SU-DHL-6 (cell line): ENCODE results near the gene SMLR1.

ENCODE experiments used
- EZH2phosphoT487 ChIP-seq: fragments of 200-600 bp; sonication (generic), shearing (Covaris generic); conservative IDR thresholded peaks from 2 replicates; pipeline ENCODE4 v1.6.1; 2018; ENCODE audit warnings: mild to moderate bottlenecking, antibody characterized with exemption, low read length, moderate library complexity, mixed read lengths
- TF ChIP-seq, protein P1 (sequence below): fragments of 200-600 bp; sonication (generic); IDR thresholded peaks from one replicate; pipeline ENCODE4 v1.5.1; 2017; ENCODE audit warnings: antibody characterized with exemption, mild to moderate bottlenecking, low read length, moderate library complexity; ENCODE audit not compliant: insufficient read depth, poor library complexity, severe bottlenecking

DNA sequence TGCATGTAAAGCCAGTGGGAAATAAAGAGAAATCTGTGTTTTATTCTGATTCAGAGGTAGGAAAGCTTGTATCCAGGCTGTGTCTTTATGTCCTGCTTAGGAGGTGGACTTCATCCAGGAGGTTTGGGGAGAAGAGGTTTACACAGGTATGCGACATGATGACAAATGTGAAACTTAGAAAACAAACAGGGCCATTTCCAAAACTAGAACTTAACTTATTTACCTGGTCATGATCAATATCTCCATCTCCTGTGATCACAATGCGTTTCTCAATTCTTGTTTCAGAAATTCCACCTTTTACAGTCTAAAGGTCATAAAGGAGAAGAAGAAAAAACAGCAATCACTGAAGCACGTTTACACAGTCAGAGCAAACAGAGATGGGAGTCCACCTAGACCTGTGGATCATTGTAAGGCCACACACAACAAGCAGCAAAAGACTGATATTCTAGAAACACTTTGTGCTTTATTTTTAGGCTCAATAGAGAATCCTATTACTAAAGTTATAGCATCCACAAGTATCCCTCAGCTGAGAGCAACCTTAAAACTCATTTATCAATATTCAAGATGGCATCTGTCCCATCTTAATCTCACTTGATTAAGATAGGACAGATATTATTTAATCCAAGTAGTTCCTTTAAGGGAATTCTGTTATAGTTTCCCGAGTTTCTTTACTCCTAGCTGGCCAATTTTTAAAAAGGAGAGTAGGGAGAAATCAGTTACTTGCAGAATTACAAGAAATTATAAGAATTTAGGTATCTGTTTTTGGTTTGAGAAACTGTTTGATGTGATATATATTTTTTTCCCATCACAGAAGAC, 36.4 kb downstream of the SMLR1 start:
- TF ChIP-seq, protein P1, sequence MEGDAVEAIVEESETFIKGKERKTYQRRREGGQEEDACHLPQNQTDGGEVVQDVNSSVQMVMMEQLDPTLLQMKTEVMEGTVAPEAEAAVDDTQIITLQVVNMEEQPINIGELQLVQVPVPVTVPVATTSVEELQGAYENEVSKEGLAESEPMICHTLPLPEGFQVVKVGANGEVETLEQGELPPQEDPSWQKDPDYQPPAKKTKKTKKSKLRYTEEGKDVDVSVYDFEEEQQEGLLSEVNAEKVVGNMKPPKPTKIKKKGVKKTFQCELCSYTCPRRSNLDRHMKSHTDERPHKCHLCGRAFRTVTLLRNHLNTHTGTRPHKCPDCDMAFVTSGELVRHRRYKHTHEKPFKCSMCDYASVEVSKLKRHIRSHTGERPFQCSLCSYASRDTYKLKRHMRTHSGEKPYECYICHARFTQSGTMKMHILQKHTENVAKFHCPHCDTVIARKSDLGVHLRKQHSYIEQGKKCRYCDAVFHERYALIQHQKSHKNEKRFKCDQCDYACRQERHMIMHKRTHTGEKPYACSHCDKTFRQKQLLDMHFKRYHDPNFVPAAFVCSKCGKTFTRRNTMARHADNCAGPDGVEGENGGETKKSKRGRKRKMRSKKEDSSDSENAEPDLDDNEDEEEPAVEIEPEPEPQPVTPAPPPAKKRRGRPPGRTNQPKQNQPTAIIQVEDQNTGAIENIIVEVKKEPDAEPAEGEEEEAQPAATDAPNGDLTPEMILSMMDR = no peak
- no peak for TF ChIP-seq EZH2phosphoT487
